NOMO-1 treated with DMSO at 0.1 percent for 48 hours (cell line): ENCODE measurements around the gene MYL9.
"Not testable (repeated sequence)": the region's sequence is repeated elsewhere in the genome, so short reads cannot be mapped to it uniquely, and the experiment has no call there.

ENCODE experiments used
- DNase-seq: peaks from one replicate; lab custom pipeline; 2025; ENCODE audit not compliant: unreplicated experiment; lab: John Stamatoyannopoulos, UW

Gene MYL9

GRCh38 chr20:36541227-36541767 lies at the start of gene MYL9:
TSS of gene MYL9 (plus strand) at chr20:36541519. CDS start at chr20:36544885, 3,366 bp downstream.
- DNase-seq, result no peak

DNA sequence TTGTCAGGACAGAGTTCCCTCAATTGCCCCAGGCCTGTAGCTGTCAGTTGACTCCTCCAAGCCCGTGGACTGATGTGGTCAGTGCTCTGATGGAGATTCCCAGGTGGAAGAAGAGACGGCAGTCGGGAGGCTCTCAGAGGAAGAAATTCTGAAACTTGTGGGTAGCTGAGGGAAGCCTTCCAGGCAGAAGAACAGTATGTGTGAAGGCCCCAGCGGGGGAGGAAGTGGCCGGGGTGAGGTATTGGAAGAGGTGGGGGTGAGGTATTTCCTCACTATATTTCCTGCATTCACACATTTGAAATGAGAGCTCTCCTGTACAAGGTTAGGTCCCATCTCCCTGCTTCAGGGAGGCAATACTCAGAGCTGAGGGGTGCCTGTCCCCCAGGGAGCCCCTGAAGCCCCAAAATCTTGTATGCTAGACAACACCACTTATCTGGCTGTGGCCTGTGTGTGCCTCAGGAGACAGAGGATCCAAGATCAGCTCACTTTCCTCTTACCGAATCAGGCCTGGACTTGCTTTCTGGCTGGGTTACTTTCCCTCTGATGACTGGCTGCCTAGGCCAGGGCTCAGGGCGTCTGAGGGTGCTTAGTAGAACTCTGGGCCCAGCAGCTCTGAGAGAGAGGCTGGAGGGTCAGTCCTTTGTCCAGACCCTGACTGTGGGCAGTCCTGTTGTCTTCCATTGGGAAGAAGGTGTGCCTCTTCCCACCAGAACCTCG lies 49.3 kb upstream of the MYL9 start:
- DNase-seq, result peak; percentile 66

DNA sequence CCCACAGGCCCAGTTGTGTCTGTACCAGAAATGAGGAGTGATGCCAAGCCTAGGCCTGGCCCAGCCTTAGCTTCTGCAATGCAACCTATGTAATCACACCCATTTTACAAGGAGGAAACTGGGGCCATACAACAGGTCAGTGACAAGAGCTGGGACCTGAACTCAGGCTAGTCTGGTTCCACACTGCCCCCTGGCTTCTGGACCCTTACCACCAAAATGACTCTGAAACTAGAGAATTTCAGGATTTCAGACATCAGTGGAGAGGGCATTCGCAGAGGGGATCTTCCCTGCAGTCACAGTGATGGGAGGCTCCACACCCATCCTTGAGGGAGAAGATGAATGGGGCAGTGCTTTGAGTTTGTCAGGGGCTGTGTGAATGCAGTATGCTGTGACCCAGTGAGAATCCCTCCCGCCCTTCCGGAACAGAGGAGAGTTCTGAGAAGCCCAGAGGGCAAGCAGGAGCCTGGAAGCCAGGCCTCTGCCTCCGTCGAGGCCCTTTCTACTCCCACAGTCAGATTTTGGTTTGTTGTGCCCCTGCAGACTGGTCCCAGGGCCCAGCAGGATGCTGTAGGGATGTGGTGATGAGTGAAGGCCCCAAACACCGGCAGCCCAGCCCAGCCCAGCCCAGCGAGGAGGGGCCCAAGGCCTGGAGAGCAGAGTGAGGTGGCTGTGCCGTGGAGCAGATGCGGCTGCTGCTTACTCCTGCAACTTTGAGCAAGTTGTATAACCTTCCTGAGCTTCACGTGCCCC lies 48.1 kb upstream of the MYL9 start:
- DNase-seq, result no peak

DNA sequence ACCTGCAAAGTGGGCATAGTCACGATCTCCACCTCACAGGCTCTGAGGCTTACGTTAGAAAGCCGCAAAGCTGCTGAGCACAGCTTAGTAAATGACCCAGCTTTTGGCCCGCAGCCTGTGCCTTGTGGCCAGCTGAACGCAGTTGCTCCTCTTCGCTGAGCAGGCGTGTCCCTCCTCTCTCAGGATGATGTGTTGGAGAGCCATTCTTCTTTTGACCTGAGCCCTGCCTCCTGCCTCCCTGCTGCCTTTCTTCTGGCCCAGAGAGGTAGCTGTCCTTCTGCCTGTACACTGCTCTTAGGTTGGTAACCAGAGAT lies 47.6 kb upstream of the MYL9 start:
- no peak for DNase-seq

GRCh38 chr20:36496707-36497669 lies 44.3 kb upstream of the MYL9 start:
- DNase-seq, result no peak

- no peak for DNase-seq
These were observed 43.5 kb upstream of the MYL9 start for GRCh38 chr20:36497856-36498255.

- DNase-seq, result no peak
These were observed 42.7 kb upstream of the MYL9 start for GRCh38 chr20:36498386-36499179.

- DNase-seq, result no peak
These were observed 42.1 kb upstream of the MYL9 start for GRCh38 chr20:36499211-36499610.

DNA sequence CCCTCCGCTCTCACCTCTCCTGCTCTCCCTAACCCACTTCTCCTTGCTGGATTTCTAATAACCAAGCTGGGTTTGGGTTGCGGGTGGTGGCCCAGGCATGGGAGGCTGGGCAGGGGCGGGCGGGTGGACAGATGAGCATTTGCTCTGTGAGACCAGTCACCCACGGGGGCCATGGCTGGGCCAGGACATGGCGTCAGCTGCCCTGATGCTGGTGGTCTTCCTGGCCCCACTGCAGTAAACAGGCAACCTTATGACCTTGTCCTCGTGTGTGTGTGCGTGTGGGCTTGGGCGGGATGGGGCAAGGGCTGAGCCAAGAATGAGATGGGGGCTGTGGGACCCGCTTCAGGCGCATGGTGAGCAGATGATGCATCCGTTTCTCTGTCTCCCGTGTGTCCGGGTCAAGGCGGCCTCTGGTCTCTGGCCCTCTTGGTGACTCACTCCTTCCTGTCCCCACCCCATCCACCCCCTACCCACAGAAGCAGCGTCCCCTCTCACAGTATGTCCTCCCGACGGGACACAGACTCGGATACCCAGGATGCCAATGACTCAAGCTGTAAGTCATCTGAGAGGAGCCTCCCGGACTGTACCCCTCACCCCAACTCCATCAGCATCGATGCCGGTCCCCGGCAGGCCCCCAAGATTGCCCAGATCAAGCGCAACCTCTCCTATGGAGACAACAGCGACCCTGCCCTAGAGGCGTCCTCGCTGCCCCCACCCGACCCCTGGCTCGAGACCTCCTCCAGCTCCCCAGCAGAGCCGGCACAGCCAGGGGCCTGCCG lies 41.4 kb upstream of the MYL9 start:
- DNase-seq, result no peak

- no peak for DNase-seq
These were observed 39.8 kb upstream of the MYL9 start for GRCh38 chr20:36501367-36502006.

DNA sequence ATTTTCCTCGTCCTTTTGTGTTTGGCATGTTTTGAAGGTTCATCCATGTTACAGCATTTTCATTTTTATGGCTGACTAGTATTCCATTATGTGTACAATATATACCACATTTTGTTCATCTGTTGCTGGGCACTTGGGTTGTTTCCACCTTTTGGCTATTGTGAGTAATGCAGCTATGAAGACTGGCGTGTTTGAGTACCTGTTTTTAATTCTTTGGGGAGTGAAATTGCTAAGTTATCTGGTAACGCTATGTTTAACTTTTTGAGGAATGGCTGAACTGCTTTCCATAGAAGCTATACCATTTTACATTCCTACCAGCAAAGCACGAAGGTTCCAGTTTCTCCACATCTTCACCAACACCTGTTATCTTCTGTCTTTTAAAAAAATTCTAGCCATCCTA lies 37.0 kb upstream of the MYL9 start:
- DNase-seq, result no peak

- peak; percentile 28 for DNase-seq
These were observed 35.1 kb upstream of the MYL9 start for GRCh38 chr20:36506253-36506652.

- DNase-seq, result no peak
These were observed 33.6 kb upstream of the MYL9 start for GRCh38 chr20:36507746-36508145.

DNA sequence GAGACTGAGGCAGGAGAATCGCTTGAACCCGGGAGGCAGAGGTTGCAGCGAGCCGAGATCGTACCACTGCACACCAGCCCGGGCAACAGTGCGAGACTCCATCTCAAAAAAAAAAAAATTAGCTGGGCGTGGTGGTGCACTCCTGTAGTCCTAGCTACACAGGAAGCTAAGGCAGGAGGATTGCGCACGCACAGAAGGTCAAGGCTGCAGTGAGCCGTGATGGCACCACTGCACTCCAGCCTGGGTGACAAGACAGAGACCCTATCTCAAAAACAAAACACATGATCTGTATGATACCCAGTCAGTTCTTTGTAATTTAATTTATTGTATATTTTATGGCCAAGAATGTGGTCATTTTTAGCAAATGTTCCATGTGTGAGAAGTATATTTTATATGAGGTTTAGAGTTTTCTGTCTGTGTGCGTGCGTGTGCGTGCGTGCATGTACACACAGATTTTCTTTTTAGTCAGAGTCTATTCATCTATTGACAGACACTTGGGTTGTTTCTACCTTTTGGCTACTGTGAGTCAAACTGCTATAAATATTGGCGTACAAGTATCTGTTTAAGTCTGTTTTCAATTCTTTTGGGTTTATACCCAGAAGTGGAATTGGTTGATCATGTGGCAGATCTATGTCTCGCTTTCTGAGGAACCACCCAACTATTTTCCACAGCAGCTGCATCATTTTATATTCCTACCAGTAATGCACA lies 22.2 kb upstream of the MYL9 start:
- no peak for DNase-seq

- no peak for DNase-seq
These were observed 21.4 kb upstream of the MYL9 start for GRCh38 chr20:36519944-36520343.

DNA sequence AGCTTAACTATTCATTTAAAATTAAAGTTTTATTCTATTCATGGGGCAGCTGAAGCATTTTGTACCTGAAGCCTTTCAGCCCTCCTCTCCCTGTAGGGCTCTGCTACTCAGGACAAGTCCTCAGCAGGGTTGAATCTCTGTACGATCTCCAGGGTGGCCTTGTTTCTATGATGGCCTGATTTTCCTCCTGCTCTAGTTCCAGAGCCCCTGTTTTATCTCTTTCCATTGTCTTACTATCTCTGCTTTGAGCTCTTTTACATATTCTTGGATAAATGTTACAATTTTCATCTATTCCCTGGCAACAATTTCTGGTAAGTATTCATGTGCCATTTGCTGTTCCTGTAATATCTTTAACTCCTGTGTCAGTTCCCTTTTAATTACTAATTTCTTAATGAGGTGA lies 19.8 kb upstream of the MYL9 start:
- no peak for DNase-seq

GRCh38 chr20:36522412-36522811 lies 18.9 kb upstream of the MYL9 start:
- DNase-seq, result not testable (repeated sequence)

GRCh38 chr20:36523341-36523740 lies 18.0 kb upstream of the MYL9 start:
- peak; percentile 6 for DNase-seq
